GM13977 (cell line): ENCODE measurements around the gene MKX.

Source experiments
- DNase-seq: peaks from one replicate; pipeline ENCODE4 v3.0.0; 2012; ENCODE audit warnings: low spot score
- in situ Hi-C: fragments of 300-500 bp; cut with MboI; formaldehyde crosslinking; loops from one replicate; pipeline ENCODE4 v1.12.0; 2022; ENCODE audit warnings: low sequenced_read_pairs, low pct_unique_long_range_greater_than_20kb, mixed read lengths, inconsistent platforms; ENCODE audit not compliant: unreplicated experiment
- TF ChIP-seq, protein P1 (sequence below): IDR thresholded peaks from 2 replicates; pipeline ENCODE4 v1.5.1; 2012; ENCODE audit warnings: mild to moderate bottlenecking, control low read depth; ENCODE audit not compliant: insufficient read depth; ENCODE audit errors: extremely low read depth, missing control alignments

Gene MKX

GRCh38 chr10:27774831-27775230, 29.2 kb upstream of the MKX start:
- TF ChIP-seq, protein P1, sequence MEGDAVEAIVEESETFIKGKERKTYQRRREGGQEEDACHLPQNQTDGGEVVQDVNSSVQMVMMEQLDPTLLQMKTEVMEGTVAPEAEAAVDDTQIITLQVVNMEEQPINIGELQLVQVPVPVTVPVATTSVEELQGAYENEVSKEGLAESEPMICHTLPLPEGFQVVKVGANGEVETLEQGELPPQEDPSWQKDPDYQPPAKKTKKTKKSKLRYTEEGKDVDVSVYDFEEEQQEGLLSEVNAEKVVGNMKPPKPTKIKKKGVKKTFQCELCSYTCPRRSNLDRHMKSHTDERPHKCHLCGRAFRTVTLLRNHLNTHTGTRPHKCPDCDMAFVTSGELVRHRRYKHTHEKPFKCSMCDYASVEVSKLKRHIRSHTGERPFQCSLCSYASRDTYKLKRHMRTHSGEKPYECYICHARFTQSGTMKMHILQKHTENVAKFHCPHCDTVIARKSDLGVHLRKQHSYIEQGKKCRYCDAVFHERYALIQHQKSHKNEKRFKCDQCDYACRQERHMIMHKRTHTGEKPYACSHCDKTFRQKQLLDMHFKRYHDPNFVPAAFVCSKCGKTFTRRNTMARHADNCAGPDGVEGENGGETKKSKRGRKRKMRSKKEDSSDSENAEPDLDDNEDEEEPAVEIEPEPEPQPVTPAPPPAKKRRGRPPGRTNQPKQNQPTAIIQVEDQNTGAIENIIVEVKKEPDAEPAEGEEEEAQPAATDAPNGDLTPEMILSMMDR = no peak
- in situ Hi-C loops = no loop called here
- no peak for DNase-seq

- TF ChIP-seq, protein P1 = no peak
- no peak for DNase-seq
- in situ Hi-C loops = no loop called here
Observed at GRCh38 chr10:27771231-27771630, 25.6 kb upstream of the MKX start.

GRCh38 chr10:27770181-27770580, 24.6 kb upstream of the MKX start:
- in situ Hi-C loops = no loop called here
- TF ChIP-seq, protein P1 = no peak
- DNase-seq = no peak

DNA sequence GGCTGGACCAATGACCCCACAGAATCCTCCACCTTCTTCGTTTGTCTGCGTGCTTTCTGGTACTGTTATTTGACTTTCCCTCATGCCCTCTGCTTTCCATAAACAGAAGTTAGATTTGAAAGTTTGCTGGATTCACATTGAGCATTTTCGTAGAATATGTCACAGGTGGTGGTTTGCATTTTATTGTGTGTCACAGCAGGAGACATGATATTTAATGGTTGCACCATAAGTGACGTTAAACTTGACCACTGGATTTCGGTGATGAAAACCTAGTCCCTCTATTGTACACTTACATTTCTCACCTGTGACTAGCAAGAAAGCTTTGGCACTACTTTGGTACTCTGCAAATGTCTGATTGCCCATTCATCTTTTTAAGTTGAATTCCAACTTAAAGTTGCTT, 15.2 kb upstream of the MKX start:
- TF ChIP-seq, protein P1 = no peak
- no peak for DNase-seq
- in situ Hi-C loops = no loop called here

- in situ Hi-C loops = no loop called here
- TF ChIP-seq, protein P1 = peak; percentile 3
- DNase-seq = no peak
Observed at GRCh38 chr10:27759483-27760272, 14.1 kb upstream of the MKX start.

- in situ Hi-C loops = no loop called here
Observed at GRCh38 chr10:27752673-27753237, 7.1 kb upstream of the MKX start.

More at GRCh38 chr10:27752673-27753237, 7.1 kb upstream of the MKX start:
- DNase-seq = no peak
- TF ChIP-seq, protein P1 = no peak
